Naive B cell (primary cell): ENCODE data around the gene RSAD1. TPM values are rescaled to one million over a fixed set of nuclear protein-coding genes. Genes with fewer than 3 reads are reported as not detected.

ENCODE experiments used
- ATAC-seq, 2 donors: fragments of 150-1000 bp; cut with Tn5 transposase; 2 replicates each; pipeline ENCODE4 v1.10.0; 2021; ENCODE audit warnings: low read depth in 2 of 2, mild to moderate bottlenecking in 2 of 2, moderate library complexity in 2 of 2
- DNase-seq: peaks from one replicate; pipeline ENCODE4 v3.0.0; 2022
- H3K27ac Mint-ChIP-seq, 6 donors: one replicate each; pipeline ENCODE4 v1.8.0; 2020 to 2022; ENCODE audit warnings: mild to moderate bottlenecking in 6 of 6, mixed read lengths in 6 of 6, moderate library complexity in 5 of 6, inconsistent platforms in 2 of 6
- H3K27me3 Mint-ChIP-seq, 3 donors: one replicate each; pipeline ENCODE4 v1.8.0; 2021 to 2022; ENCODE audit warnings: mixed read lengths in 3 of 3, mild to moderate bottlenecking in 1 of 3
- H3K36me3 Mint-ChIP-seq, 2 donors: one replicate each; pipeline ENCODE4 v1.8.0; 2020 to 2022; ENCODE audit warnings: mixed read lengths in 2 of 2, inconsistent platforms in 1 of 2, mild to moderate bottlenecking in 1 of 2
- H3K4me1 Mint-ChIP-seq, 3 donors: one replicate each; pipeline ENCODE4 v1.8.0; 2020 to 2022; ENCODE audit warnings: mixed read lengths in 3 of 3, inconsistent platforms in 1 of 3, mild to moderate bottlenecking in 1 of 3, moderate library complexity in 1 of 3
- H3K4me3 Mint-ChIP-seq, 8 donors: one replicate each; pipeline ENCODE4 v1.8.0; 2020 to 2022; ENCODE audit warnings: mild to moderate bottlenecking in 8 of 8, mixed read lengths in 8 of 8, moderate library complexity in 8 of 8, inconsistent platforms in 2 of 8
- H3K9me3 Mint-ChIP-seq, 7 donors: one replicate each; pipeline ENCODE4 v1.8.0; 2020 to 2022; ENCODE audit warnings: mixed read lengths in 7 of 7, mild to moderate bottlenecking in 5 of 7, inconsistent platforms in 2 of 7, moderate library complexity in 1 of 7
- polyA plus RNA-seq, 6 donors: library from polyadenylated mRNA; unstranded; fragments of 300-500 nt; fragmentation: Illumina TruSeq; gene quantifications; one replicate each; pipeline ENCODE4 v1.2.3, GENCODE V29; 2021; ENCODE audit warnings: low read depth in 6 of 6

RSAD1 gene
- polyA plus RNA-seq, 6 donors from 2014 or later, result 42.1 to 58.9 (median 51.0) TPM

DNA sequence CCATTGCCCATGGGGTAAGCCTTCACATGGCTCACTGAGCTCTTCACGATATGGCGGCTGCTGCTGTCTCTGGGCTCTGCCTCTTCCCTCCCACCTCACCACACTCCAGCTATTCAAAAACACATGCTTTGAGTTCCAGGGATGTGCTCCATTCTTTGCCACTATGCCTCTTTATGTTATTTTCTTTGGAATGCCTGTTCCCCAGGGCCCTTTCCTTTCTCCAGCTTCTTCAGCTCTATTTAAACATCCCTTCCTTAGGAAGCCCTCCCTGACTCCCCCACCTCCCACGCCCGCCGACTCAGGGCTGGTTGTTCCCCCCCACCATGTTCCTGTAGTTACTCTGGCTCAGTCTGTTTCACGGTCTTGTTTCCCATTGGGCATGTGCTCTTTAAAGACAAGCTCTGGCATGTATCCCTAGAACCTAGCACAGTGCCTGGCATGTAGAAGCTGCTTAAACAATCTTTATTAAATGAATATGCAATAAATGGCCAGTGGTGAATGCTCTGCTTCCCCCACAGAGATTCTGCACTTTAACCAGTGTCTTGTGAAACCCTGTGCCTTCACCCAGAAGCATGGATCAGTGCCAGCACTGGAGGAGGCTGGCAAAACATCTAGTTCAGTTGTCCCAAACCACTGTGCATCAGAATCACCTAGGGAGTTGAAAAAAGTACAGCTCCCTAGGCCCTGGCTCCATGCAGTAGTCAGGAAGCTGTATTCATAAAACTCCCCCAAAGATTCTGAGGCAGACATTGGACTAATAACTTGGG, 36.5 kb downstream of the RSAD1 start:
- Mint-ChIP-seq H3K9me3 (no peaks in the 10 kb centered on the region), H3K27me3 (peaks cover 0 to 13% (median 13%) of the 10 kb centered on the region in 3 donors), H3K27ac (no peak overlapping the region), H3K4me3 (no peak overlapping the region), H3K4me1 (no peaks in the 10 kb centered on the region), H3K36me3 (no peaks in the 10 kb centered on the region)
- DNase-seq, result no peak
- no peak for ATAC-seq

DNA sequence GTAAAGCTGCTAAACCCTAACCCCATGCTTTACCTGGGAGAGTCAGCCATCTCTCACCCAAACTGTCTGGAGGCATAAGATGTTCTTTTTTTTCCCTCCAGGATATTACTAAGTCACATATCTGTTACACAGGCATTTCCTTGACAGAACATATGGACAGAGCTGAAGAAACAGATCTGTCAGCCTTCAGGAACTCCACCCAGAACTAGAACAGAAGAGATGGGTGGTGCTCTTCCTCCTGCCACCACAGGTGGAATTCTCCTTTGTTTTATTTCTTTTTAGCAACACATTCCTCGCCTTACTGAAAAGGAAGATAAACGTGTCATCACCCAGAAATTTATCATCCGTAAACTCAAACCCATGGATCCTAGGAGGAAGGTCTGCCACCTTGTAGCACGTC, 38.4 kb downstream of the RSAD1 start:
- Mint-ChIP-seq H3K27me3 (peaks cover 0 to 6% (median 5%) of the 10 kb centered on the region in 3 donors), H3K9me3 (no peaks in the 10 kb centered on the region), H3K4me3 (no peak overlapping the region), H3K4me1 (no peaks in the 10 kb centered on the region), H3K36me3 (no peaks in the 10 kb centered on the region), H3K27ac (peak overlapping the region in 1 of 6 donors; percentile 9)
- DNase-seq, result no peak
- ATAC-seq, result no peak

DNA sequence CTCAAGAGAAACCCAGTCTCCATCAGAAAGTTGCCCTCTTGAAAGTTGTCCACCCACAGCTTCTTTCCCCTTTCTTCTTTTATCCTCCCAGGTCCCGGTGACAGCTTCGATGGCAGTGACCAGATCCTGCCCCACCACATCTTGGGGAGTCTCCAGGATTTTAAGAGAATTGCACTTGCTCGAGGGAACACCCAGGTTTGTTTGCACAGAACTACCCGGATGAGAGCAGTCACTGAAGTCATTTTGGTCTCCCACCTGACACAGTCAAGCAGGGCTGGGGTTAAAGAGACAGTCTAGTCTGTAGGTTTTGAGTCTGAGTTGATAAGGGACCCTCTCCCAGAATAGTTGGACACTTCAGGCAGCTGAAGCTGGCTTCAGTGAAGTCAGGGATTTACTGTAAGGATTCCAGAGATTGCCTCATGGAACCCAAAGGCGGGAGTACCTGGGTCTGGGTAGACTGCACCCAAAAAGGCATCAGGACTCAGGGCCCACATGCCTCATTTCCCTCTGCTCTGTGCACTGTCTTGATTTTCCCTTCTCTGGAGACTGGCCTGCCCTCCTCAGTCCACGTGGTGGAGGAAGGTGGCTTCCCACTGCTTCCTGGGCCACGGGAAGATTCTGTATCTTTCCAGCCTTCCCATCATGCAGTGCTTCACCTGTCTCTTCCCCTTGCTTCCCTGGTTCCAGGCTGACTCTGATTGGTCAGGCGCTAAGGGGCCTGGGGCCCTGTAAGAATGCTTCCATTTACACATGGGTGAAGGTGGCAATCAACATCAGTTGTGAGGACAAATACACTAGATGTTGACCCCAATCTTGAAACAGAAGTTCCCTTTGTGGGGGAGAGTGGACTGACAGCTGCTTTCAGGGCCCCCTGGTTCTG, 39.1 kb downstream of the RSAD1 start:
- Mint-ChIP-seq H3K27me3 (no peaks in the 10 kb centered on the region), H3K9me3 (no peaks in the 10 kb centered on the region), H3K27ac (peak overlapping the region in 1 of 6 donors; percentile 37), H3K4me1 (no peaks in the 10 kb centered on the region), H3K36me3 (no peaks in the 10 kb centered on the region), H3K4me3 (no peak overlapping the region)
- no peak for DNase-seq
- no peak for ATAC-seq

DNA sequence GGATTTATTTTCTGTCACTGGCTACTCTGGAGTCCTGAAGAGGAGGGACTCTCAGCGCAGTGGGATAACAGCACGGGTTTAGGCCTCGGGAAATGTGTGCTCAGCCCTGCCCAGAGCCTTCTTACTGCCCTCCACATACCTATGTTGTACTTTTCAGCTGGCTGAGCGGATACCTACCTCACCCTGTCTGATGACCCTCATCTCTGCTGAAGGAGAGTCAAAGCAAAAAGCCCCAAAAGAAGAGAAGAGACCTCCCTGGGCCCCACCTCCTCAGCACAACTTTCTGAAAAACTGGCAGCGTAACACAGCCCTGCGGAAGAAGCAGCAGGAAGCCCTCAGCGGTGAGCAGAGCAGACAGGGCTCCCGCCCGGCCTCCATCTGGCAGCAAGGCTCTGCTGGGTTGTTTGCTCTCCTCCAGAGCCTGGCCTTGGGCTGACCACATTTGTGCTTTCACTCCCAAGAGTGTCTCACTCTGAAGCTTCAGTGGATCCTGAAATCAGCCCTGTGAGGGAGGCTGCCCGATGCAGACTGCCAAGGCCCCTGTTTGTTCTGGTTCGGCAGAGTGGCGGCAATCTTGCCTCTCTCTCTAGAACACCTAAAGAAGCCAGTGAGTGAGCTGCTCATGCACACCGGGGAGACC, 39.8 kb downstream of the RSAD1 start:
- ATAC-seq (no peak), DNase-seq (no peak)
- Mint-ChIP-seq H3K27me3 (no peaks in the 10 kb centered on the region), H3K36me3 (no peaks in the 10 kb centered on the region), H3K27ac (peak overlapping the region in 1 of 6 donors; percentile 33), H3K4me1 (no peaks in the 10 kb centered on the region), H3K9me3 (no peaks in the 10 kb centered on the region), H3K4me3 (no peak overlapping the region)

DNA sequence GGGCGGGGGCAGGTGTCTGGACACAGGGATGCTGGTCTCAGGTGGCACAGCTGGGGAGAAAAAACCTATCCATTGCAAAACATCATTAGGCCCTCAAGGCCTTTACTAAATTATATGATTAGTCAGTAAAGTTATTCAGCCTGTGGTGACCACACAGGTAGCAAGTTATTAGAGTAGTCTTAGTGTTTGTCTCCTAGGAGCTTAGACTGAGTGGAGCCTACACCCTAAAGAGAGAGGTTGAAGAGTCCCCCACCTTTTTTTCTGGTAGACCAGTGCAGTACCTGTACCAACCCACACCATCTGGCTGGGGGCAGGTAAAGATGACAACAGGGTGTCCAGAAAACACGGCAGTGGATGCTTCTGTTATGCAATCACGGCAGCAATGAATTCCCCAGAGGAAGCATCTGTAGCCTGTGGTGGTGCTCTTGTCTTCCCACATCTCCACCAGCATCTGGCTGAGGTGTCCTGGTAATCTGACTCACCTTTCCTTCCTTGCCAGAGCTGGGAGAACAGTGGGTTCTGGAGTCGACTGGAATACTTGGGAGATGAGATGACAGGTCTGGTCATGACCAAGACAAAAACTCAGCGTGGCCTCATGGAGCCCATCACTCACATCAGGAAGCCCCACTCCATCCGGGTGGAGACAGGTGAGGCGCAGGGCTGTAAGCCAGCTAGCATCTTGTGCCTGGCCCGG, 40.6 kb downstream of the RSAD1 start:
- H3K4me1 Mint-ChIP-seq, result no peaks in the 10 kb centered on the region
- H3K9me3 Mint-ChIP-seq, result no peaks in the 10 kb centered on the region
- H3K27me3 Mint-ChIP-seq, result no peaks in the 10 kb centered on the region
- no peak overlapping the region for H3K27ac Mint-ChIP-seq
- no peaks in the 10 kb centered on the region for H3K36me3 Mint-ChIP-seq
- no peak for ATAC-seq
- DNase-seq, result no peak
- H3K4me3 Mint-ChIP-seq, result no peak overlapping the region

DNA sequence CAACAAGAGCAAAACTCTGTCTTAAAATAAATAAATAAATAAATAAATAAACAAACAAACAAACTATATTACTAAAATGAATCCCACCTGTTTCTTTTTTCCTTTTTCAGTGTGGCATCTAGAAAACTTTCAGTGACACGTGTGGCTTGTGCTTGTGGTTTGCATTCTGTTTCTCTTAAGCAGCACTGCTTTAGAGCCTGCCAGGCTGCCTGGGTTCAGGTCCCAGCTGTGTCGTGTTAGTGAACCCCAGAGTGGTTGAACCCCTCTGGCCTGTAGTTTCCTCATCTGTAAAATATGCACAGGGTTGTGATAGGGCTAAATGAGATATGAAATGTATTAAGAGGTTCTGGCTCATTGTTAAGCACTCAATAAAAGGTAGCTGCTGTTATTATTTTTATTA, 41.8 kb downstream of the RSAD1 start:
- Mint-ChIP-seq H3K9me3 (no peaks in the 10 kb centered on the region), H3K27ac (no peak overlapping the region), H3K4me3 (no peak overlapping the region), H3K36me3 (no peaks in the 10 kb centered on the region), H3K27me3 (no peaks in the 10 kb centered on the region), H3K4me1 (no peaks in the 10 kb centered on the region)
- DNase-seq (no peak), ATAC-seq (no peak)

DNA sequence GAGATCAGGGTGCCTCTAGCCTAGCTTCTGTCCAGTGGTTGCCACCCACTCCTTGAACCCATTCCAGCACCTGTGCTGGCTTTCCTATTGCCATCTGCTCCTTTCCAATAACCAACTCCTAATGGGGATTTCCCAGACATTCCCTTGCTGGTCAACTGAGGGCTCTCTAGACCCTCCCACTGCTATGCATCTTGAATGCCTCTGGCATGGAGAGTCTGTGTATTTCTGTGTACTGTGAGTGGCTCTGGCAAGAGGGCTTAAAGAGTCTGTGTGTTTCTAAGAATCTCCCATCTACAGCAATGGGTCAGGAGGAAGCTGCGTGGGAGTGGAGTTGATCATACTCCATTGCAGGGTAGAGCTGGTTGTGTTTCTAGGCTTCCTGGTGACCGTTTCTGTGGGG, 42.9 kb downstream of the RSAD1 start:
- Mint-ChIP-seq H3K4me1 (no peaks in the 10 kb centered on the region), H3K27me3 (no peaks in the 10 kb centered on the region), H3K27ac (no peak overlapping the region), H3K4me3 (no peak overlapping the region), H3K9me3 (no peaks in the 10 kb centered on the region), H3K36me3 (no peaks in the 10 kb centered on the region)
- DNase-seq (no peak), ATAC-seq (no peak)

DNA sequence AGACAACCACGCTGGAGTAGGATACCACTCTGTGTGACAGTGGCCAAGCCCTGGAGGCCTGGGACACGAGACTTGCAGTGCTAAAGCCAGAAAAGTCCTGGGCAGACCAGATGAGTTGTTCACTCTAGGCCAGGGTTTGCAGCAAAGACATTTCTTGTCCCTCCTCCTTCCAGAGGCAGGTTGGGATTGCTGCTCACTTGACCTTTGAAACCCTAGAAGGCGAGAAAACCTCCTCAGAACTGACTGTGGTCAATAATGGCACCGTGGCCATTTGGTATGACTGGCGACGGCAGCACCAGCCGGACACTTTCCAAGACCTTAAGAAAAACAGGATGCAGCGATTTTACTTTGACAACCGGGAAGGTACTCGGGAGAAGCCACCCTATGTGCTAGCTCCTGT, 44.1 kb downstream of the RSAD1 start:
- H3K27ac Mint-ChIP-seq, result no peak overlapping the region
- H3K4me1 Mint-ChIP-seq, result no peaks in the 10 kb centered on the region
- no peak overlapping the region for H3K4me3 Mint-ChIP-seq
- ATAC-seq, result no peak
- H3K9me3 Mint-ChIP-seq, result no peaks in the 10 kb centered on the region
- H3K27me3 Mint-ChIP-seq, result no peaks in the 10 kb centered on the region
- no peaks in the 10 kb centered on the region for H3K36me3 Mint-ChIP-seq
- DNase-seq, result no peak

DNA sequence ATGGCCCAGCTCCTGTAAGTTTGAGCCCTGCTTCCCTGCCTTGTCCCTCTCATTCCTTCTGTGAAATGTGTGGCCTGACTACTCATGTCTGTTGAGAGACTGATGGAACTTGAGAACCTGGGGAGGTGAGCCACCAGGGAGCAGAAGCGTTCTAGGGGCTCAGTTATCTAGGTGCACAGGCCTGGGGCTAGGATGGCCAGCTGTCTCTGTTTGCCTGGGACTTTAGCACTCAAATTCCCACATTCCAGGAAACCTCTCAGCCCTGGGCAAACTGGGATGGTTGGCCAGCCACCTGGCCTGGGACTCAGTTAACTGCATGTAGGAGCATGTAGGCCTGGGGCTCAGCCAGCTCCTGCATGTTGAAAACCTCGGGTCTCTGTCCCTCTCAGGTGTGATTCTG, 44.5 kb downstream of the RSAD1 start:
- no peaks in the 10 kb centered on the region for H3K9me3 Mint-ChIP-seq
- peaks cover 0 to 2% (median under 1%) of the 10 kb centered on the region in 3 donors for H3K27me3 Mint-ChIP-seq
- H3K4me1 Mint-ChIP-seq, result no peaks in the 10 kb centered on the region
- no peak overlapping the region for H3K4me3 Mint-ChIP-seq
- no peak overlapping the region for H3K27ac Mint-ChIP-seq
- ATAC-seq (no peak), DNase-seq (no peak)
- no peaks in the 10 kb centered on the region for H3K36me3 Mint-ChIP-seq

DNA sequence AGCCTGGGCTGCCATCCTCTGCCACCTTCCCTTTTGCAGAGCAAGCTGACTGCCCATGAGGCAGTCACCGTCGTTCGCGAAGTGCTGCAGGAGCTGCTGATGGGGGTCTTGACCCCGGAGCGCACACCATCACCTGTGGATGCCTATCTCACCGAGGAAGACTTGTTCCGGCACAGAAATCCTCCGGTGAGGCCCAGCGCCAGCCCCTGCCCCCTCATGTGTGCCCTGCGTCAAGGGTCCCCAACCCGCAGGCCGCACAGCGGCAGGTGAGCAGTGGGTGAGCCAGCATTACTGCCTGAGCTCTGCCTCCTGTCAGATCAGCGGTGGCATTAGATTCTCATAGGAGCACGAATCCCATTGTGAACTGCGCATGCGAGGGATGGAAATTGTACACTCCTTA, 46.2 kb downstream of the RSAD1 start:
- ATAC-seq (no peak), DNase-seq (no peak)
- Mint-ChIP-seq H3K36me3 (no peaks in the 10 kb centered on the region), H3K4me3 (no peak overlapping the region), H3K27me3 (peaks cover 9 to 18% (median 17%) of the 10 kb centered on the region in 3 donors), H3K9me3 (no peaks in the 10 kb centered on the region), H3K4me1 (no peaks in the 10 kb centered on the region), H3K27ac (no peak overlapping the region)

DNA sequence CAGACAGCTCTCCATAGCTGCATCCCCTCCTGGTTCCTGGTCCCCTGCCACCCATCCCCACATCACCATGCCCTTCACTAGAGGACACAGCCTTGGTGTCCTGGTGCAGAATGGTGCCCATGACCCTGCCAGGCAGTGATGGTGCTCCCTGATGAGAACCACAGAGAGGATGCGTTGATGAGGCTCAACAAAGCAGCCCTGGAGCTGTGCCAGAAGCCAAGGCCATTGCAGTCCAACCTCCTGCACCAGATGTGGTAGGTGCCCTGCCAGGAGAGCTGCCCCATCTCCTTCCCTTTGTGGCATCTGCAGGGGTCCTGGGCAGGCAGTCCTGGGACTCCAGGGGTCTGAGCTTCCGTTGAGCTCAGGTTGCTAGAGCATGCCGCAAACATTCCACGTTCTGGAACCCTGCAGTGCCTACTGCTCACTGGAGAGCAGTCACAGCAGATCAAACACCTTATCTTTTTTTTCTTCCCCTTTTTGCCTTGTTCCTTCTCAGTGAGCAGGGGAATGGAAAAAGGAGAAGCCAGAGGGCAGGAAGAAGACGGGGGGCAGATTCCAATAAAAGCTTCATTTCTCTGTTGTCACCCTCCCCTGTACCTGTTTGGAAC, 48.6 kb downstream of the RSAD1 start:
- no peak for DNase-seq
- peaks cover 0 to 6% of the 10 kb centered on the region in 2 donors for H3K36me3 Mint-ChIP-seq

DNA sequence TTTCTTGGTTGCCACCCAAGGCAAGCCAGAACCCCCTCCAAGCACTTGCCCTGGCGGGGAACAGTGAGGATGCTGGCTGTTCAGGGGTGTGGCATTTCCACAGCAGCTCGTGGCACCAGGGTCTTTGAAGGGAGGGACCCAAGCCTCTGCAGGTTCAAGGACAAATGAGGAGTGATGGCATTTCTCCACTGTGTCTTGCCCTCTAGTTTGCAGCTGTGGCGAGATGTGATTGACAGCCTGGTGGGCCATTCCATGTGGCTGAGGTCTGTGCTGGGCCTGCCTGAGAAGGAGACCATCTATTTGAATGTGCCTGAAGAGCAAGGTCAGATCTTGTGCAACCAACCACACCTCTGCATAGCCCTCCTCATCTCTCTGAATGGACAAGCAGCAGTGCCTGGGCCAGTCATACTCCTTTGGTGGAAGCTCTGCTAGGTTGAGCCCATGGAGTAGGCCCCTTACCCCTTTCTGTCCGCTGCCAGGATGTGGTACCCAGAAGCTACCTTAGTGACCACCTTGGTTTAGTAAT, 49.4 kb downstream of the RSAD1 start:
- no peak for ATAC-seq
- H3K9me3 Mint-ChIP-seq, result no peaks in the 10 kb centered on the region

More for the DNA sequence above, 48.6 kb downstream of the RSAD1 start:
- Mint-ChIP-seq H3K27ac (no peak overlapping the region), H3K4me1 (peaks cover 0 to 5% (median 0%) of the 10 kb centered on the region in 3 donors), H3K4me3 (no peak overlapping the region), H3K9me3 (no peaks in the 10 kb centered on the region), H3K27me3 (peaks cover 29 to 40% (median 40%) of the 10 kb centered on the region in 3 donors)
- no peak for ATAC-seq

More for the DNA sequence above, 49.4 kb downstream of the RSAD1 start:
- no peak overlapping the region for H3K27ac Mint-ChIP-seq
- peaks cover 30 to 48% (median 44%) of the 10 kb centered on the region in 3 donors for H3K27me3 Mint-ChIP-seq
- no peak for DNase-seq
- no peak overlapping the region for H3K4me3 Mint-ChIP-seq
- peaks cover 0 to 9% (median 0%) of the 10 kb centered on the region in 3 donors for H3K4me1 Mint-ChIP-seq
- H3K36me3 Mint-ChIP-seq, result peaks cover 0 to 6% of the 10 kb centered on the region in 2 donors
